DND-41 (cell line): ENCODE data around the gene LAMA4.

Experiments
- ATAC-seq: fragments of 200-7000 bp; cut with Tn5 transposase; 3 replicates; pipeline ENCODE4 v1.9.1; 2021; ENCODE audit warnings: low read depth; ENCODE audit not compliant: insufficient read depth
- DNase-seq: peaks from one replicate; pipeline ENCODE4 v3.0.0-alpha.2; 2020
- H2AFZ ChIP-seq: 2 replicates; pipeline ENCODE4 v1.6.0; 2012; ENCODE audit warnings: low read depth, low read length
- H3K27ac ChIP-seq: 2 replicates; pipeline ENCODE4 v1.5.1; 2012; ENCODE audit warnings: low read length, inconsistent platforms
- H3K27me3 ChIP-seq: fragments of 200-600 bp; sonication (generic); 2 replicates; pipeline ENCODE4 v1.6.0; 2012; ENCODE audit warnings: low read length, mild to moderate bottlenecking, inconsistent platforms; ENCODE audit not compliant: insufficient read depth, poor library complexity
- H3K36me3 ChIP-seq: 2 replicates; pipeline ENCODE4 v1.5.1; 2012; ENCODE audit warnings: low read length, inconsistent platforms; ENCODE audit not compliant: insufficient read depth
- H3K4me1 ChIP-seq: 2 replicates; pipeline ENCODE4 v1.5.1; 2012; ENCODE audit warnings: mild to moderate bottlenecking, low read length; ENCODE audit not compliant: insufficient read depth
- H3K4me2 ChIP-seq: 2 replicates; pipeline ENCODE4 v1.6.0; 2012; ENCODE audit warnings: mild to moderate bottlenecking, moderate library complexity, low read length, inconsistent platforms; ENCODE audit not compliant: insufficient read depth
- H3K4me3 ChIP-seq, 2 experiments: fragments of 200-600 bp in 1 of 2; shearing (Covaris generic) in 1 of 2; 2 replicates each; pipeline ENCODE4 v1.5.1; 2012 to 2016; ENCODE audit warnings: inconsistent platforms in 2 of 2, low read length in 2 of 2, mild to moderate bottlenecking in 2 of 2, low read depth in 1 of 2, moderate library complexity in 1 of 2
- H3K79me2 ChIP-seq: 2 replicates; pipeline ENCODE4 v1.6.0; 2012; ENCODE audit warnings: low read length, inconsistent platforms; ENCODE audit not compliant: insufficient read depth
- H3K9ac ChIP-seq: 2 replicates; pipeline ENCODE4 v1.6.0; 2012; ENCODE audit warnings: low read depth, mild to moderate bottlenecking, inconsistent platforms, low read length, moderate library complexity
- H3K9me3 ChIP-seq: 2 replicates; pipeline ENCODE4 v1.5.1; 2012; ENCODE audit warnings: low read length, moderate library complexity, mild to moderate bottlenecking, inconsistent platforms; ENCODE audit not compliant: insufficient read depth, severe bottlenecking
- H4K20me1 ChIP-seq: 2 replicates; pipeline ENCODE4 v1.6.0; 2012; ENCODE audit warnings: low read length; ENCODE audit not compliant: insufficient read depth
- CTCF ChIP-seq: IDR thresholded peaks from 2 replicates; pipeline ENCODE4 v1.5.1; 2012; ENCODE audit warnings: borderline replicate concordance, low read length, moderate library complexity, mild to moderate bottlenecking; ENCODE audit not compliant: poor library complexity, severe bottlenecking; ENCODE audit errors: extremely low read depth
- EZH2 ChIP-seq: IDR thresholded peaks from 3 replicates; pipeline ENCODE4 v1.6.1; 2012; ENCODE audit warnings: borderline replicate concordance, low read depth, mild to moderate bottlenecking, moderate library complexity, low read length, inconsistent platforms; ENCODE audit not compliant: severe bottlenecking

LAMA4 gene

GRCh38 chr6:112298816-112299281 lies 44.5 kb upstream of the LAMA4 start:
- Histone ChIP-seq H3K27ac (no peak overlapping the region), H3K36me3 (no peaks in the 10 kb centered on the region), H3K9me3 (no peaks in the 10 kb centered on the region), H4K20me1 (no peaks in the 10 kb centered on the region), H3K9ac (no peak overlapping the region), H3K4me2 (no peak overlapping the region), H3K79me2 (no peaks in the 10 kb centered on the region), H3K4me3 (no peak overlapping the region), H3K4me1 (no peaks in the 10 kb centered on the region), H2AFZ (no peak overlapping the region), H3K27me3 (peaks cover 21% of the 10 kb centered on the region)
- DNase-seq (no peak), ATAC-seq (no peak)
- TF ChIP-seq CTCF (no peak), EZH2 (no peak)

GRCh38 chr6:112298021-112298745 lies 43.8 kb upstream of the LAMA4 start:
- no peak overlapping the region for H3K27ac ChIP-seq

GRCh38 chr6:112296694-112297093 lies 42.3 kb upstream of the LAMA4 start:
- no peaks in the 10 kb centered on the region for H3K36me3 ChIP-seq
- no peaks in the 10 kb centered on the region for H3K9me3 ChIP-seq
- no peak for ATAC-seq
- H3K79me2 ChIP-seq: no peaks in the 10 kb centered on the region
- H3K27me3 ChIP-seq: peaks cover 18% of the 10 kb centered on the region
- no peak overlapping the region for H2AFZ ChIP-seq
- no peak overlapping the region for H3K4me3 ChIP-seq
- DNase-seq: no peak
- H3K27ac ChIP-seq: no peak overlapping the region
- TF ChIP-seq CTCF: no peak
- no peak for TF ChIP-seq EZH2
- H4K20me1 ChIP-seq: no peaks in the 10 kb centered on the region
- no peak overlapping the region for H3K4me2 ChIP-seq
- H3K9ac ChIP-seq: no peak overlapping the region
- no peaks in the 10 kb centered on the region for H3K4me1 ChIP-seq

More at GRCh38 chr6:112298021-112298745, 43.8 kb upstream of the LAMA4 start:
- Histone ChIP-seq H3K9me3 (no peaks in the 10 kb centered on the region), H4K20me1 (no peaks in the 10 kb centered on the region), H3K4me3 (no peak overlapping the region), H3K36me3 (no peaks in the 10 kb centered on the region), H2AFZ (no peak overlapping the region), H3K79me2 (no peaks in the 10 kb centered on the region), H3K4me1 (no peaks in the 10 kb centered on the region), H3K4me2 (no peak overlapping the region), H3K27me3 (peaks cover 16% of the 10 kb centered on the region), H3K9ac (no peak overlapping the region)
- ATAC-seq (no peak), DNase-seq (no peak)
- no peak for TF ChIP-seq EZH2

GRCh38 chr6:112296122-112296521 lies 41.8 kb upstream of the LAMA4 start:
- no peaks in the 10 kb centered on the region for H3K4me1 ChIP-seq
- no peak overlapping the region for H3K4me2 ChIP-seq
- no peaks in the 10 kb centered on the region for H3K9me3 ChIP-seq
- H3K27ac ChIP-seq: no peak overlapping the region
- H3K79me2 ChIP-seq: no peaks in the 10 kb centered on the region
- no peak overlapping the region for H3K4me3 ChIP-seq
- no peak overlapping the region for H3K9ac ChIP-seq
- ATAC-seq: peak; percentile 60; the same call in 2 of the 3 replicates
- no peaks in the 10 kb centered on the region for H3K36me3 ChIP-seq
- no peaks in the 10 kb centered on the region for H4K20me1 ChIP-seq
- H3K27me3 ChIP-seq: peaks cover 19% of the 10 kb centered on the region
- DNase-seq: no peak
- H2AFZ ChIP-seq: no peak overlapping the region
- TF ChIP-seq EZH2 (no peak), CTCF (peak; percentile 48)
